CD4-positive, alpha-beta T cell treated with Interleukin-4 for 4 hours (primary cell): ENCODE results near the gene TSTD2.

Experiments used
- DNase-seq: peaks from one replicate; pipeline ENCODE4 v3.0.0-alpha.2; 2020

TSTD2 gene

GRCh38 chr9:97560154-97560553, 73.0 kb downstream of the TSTD2 start:
- no peak for DNase-seq

- DNase-seq: no peak
These were observed 74.1 kb downstream of the TSTD2 start for GRCh38 chr9:97559111-97559514.

DNA sequence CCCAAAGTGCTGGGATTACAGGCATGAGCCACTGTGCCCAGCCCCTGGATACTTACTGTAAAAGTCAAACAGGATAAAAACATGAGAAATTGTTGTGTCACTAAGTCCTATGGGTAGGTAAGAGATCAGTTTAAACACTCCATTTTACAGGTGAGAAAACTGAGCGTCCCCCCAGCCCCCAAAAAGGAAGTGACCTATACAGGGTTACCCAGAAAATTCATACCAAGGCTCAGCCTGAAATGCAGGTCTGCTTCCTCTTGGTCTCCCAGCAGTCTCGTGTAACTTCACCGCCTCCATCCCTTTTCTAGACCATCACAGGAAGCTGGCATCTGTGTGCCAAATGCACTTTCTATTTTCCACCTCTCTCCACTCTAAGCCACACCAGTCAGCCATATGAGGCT, 74.5 kb downstream of the TSTD2 start:
- DNase-seq: no peak

- DNase-seq: no peak
These were observed 75.5 kb downstream of the TSTD2 start for GRCh38 chr9:97557606-97558095.

DNA sequence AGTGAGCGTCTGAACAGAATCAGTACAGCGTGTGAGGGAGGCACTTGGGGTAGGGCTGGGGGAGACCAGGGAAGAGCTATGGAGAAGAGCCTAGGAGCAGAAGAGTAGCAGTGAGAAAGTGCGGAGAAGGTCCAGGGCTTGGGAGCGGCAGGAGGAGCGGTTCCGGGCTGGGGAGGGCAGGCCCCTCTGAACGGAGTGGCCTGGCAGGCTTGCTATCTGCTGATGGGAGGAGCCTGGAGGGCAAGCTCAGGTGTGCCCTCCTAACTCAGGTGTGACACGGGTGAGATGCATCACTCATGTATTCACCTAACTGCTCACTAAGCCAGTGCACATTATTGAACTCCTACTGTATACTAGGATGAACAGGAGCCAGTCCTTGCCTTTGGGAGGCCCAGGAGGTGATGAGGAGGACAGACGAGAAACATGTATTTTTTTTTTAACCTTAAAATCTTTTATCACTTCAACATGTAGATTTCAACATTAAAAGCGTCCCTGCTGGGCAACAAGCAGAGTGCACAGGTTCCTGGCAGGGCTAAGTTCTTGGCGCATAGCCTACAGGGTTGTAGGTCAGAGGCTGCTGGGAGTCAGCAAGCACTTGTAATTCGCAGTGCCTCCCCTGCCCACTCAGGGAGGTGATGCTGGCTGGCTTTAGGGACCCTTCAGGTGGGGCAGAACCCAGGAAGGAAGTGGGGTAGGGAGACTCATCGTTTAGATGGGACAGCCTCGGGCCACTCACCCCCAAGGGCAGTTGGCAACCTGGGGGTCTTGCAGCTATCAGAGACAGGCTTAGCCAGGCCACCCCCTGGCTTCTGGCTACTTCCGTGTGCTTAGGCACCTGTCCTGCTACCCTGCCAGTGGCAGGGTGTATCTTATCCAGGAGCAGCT, 76.2 kb downstream of the TSTD2 start:
- no peak for DNase-seq

GRCh38 chr9:97556036-97556720, 77.0 kb downstream of the TSTD2 start:
- no peak for DNase-seq

DNA sequence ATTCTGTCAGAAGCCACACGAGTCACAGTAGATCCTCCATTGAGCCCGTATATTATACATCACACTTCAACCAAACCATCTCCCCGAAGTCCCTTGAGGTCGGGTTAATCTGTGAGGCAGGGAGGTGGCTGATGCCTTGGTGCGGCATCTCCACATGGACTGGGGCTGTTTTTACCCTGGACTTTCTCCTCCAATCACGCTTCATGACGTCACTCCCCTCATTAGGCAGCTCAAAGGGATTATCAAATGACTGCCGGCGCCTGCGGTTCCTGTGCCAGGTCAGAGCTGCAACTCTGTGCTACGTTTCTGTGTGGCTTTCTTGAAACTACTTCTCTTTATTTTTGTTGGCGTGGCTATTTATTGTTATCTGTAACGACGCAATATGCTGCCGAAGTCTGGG, 78.0 kb downstream of the TSTD2 start:
- DNase-seq: no peak

DNA sequence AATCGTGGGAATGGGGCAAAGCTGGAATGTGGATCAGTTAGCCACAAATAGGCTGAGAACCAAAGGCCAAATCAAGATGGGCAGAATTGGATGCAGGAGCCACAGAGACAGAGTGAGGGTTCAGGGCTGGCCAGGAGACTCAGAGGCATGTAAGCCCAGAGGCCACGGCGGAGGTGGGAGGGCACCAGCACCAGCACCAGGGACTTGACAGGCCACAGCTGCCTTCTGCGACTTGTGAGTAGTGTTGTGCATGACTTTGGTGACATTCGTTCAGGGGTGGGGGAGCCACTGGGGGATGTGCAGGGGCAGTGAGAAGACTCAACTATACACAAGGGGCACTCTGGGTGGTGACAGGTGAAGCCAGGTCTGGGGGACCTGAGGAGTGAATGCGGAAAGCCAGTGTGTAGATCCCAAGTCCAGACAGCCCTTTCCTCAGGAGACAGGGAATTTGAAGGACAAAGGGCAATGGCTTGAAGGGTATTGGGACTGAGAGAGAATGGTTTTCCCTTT, 78.5 kb downstream of the TSTD2 start:
- DNase-seq: no peak

DNA sequence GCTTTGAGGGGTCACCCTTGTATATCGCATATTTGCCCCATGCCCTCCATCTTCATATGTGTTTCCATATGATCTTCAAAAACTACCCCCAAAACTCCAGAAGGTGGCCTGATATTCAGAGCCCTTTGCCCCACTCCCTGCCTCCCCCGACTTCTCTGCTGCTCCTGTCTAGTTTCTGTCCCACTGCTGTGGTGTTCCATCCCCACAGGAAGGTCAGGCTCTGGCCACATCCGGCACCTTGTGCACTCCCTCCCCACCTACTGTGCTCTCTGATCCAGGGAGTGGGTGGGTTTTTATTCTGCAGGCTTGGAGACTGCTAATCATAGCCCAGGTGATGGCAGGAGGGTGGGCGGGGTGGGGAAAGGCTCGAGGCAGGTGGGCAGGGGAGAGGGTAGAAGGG, 79.3 kb downstream of the TSTD2 start:
- no peak for DNase-seq

DNA sequence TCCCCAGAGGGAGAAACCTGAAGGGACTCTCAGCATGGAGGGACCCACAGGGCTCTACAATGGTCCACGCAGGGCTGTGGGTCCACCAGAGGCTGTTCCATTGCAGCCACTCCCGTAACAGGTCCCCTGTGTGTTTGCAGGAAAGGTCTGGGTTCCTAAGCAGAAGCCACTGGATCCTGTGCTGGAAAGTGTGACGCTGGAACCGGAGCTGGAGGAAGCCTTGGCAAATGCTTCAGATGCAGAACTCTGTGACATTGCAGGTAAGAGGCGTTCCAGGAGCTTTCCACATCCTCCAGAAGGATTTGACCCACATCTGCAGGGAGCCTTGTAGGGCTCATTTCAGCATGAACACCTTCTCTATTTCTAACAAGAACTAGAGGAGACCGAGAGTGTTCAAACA, 80.0 kb downstream of the TSTD2 start:
- DNase-seq: no peak

- no peak for DNase-seq
These were observed 81.9 kb downstream of the TSTD2 start for GRCh38 chr9:97551308-97551707.

- DNase-seq: no peak
These were observed 82.8 kb downstream of the TSTD2 start for GRCh38 chr9:97550386-97550785.
